B cell (primary cell): Measurements from ENCODE around the gene KIAA0232. TPM values are rescaled to one million over a fixed set of nuclear protein-coding genes. Genes with fewer than 3 reads are reported as not detected.

Experiments used
- ATAC-seq: fragments of 200-7000 bp; cut with Tn5 transposase; one replicate; pipeline ENCODE4 v1.10.0; 2021; ENCODE audit warnings: low read depth, mild to moderate bottlenecking, moderate number of reproducible peaks, moderate library complexity
- CTCF ChIA-PET: fragments of 350-600 bp; sonication (Branson Sonifier 250); formaldehyde crosslinking; loops from one replicate; lab custom pipeline; 2021; ENCODE audit warnings: antibody characterized with exemption, inconsistent platforms; lab: Charles Lee
- POLR2A ChIA-PET: fragments of 350-600 bp; sonication (Branson Sonifier 250); formaldehyde crosslinking; loops from one replicate; lab custom pipeline; 2021; ENCODE audit warnings: antibody characterized with exemption; lab: Charles Lee
- DNase-seq: peaks from one replicate; pipeline ENCODE4 v3.0.0; 2013
- H2AFZ ChIP-seq: 2 replicates; pipeline ENCODE4 v1.6.1; 2012; ENCODE audit warnings: mild to moderate bottlenecking, low read depth, low read length; ENCODE audit not compliant: insufficient read depth, poor library complexity, severe bottlenecking
- H3K27ac ChIP-seq, 2 donors: 1 replicate in 1 of 2; 2 replicates in 1 of 2; pipeline ENCODE4 v1.5.1; 2012 to 2013; ENCODE audit warnings: low read length in 2 of 2, mild to moderate bottlenecking in 2 of 2, moderate library complexity in 1 of 2
- H3K27me3 ChIP-seq, 4 experiments: fragments of 200-600 bp in 1 of 4; sonication (generic) in 1 of 4; replicated peaks in 1 of 4; 1 replicate in 2 of 4; 2 replicates in 2 of 4; pipeline versions ENCODE4 v1.6.1 to v1.7.0; 2013 to 2016; ENCODE audit warnings: low read length in 3 of 4, mild to moderate bottlenecking in 2 of 4, mixed read lengths in 1 of 4, moderate library complexity in 1 of 4; ENCODE audit not compliant: insufficient read depth in 4 of 4, control insufficient read depth in 3 of 4; ENCODE audit errors: control extremely low read depth in 1 of 4
- H3K36me3 ChIP-seq, 2 experiments: replicated peaks in 1 of 2; 1 replicate in 1 of 2; 2 replicates in 1 of 2; pipeline versions ENCODE4 v1.6.1 to v1.7.1; 2013; ENCODE audit warnings: low read length in 1 of 2; ENCODE audit not compliant: insufficient read depth in 2 of 2, control insufficient read depth in 1 of 2; ENCODE audit errors: control extremely low read depth in 1 of 2, extremely low read depth in 1 of 2
- H3K4me1 ChIP-seq, 2 donors: fragments of 200-600 bp in 1 of 2; sonication (generic) in 1 of 2; 1 replicate in 1 of 2; 2 replicates in 1 of 2; pipeline versions ENCODE4 v1.5.1 to v1.6.1; 2013 to 2017; ENCODE audit warnings: low read length in 2 of 2; ENCODE audit not compliant: control insufficient read depth in 2 of 2, insufficient read depth in 2 of 2
- H3K4me2 ChIP-seq: replicated peaks from 2 replicates; pipeline ENCODE3; 2012; ENCODE audit warnings: mild to moderate bottlenecking, low read depth, low read length; ENCODE audit not compliant: poor library complexity, severe bottlenecking
- H3K4me3 ChIP-seq, 5 experiments: fragments of 200-600 bp in 1 of 5; sonication (generic) in 1 of 5; 1 replicate in 3 of 5; 2 replicates in 2 of 5; pipeline versions ENCODE4 v1.5.1 to v1.7.0; 2011 to 2016; ENCODE audit warnings: low read length in 4 of 5, mild to moderate bottlenecking in 4 of 5, low read depth in 2 of 5, control low read depth in 1 of 5, moderate library complexity in 1 of 5; ENCODE audit not compliant: insufficient read depth in 1 of 5; ENCODE audit errors: control extremely low read depth in 1 of 5, extremely low read depth in 1 of 5
- H3K79me2 ChIP-seq: fragments of 200-600 bp; sonication (generic); one replicate; pipeline ENCODE4 v1.6.0; 2016; ENCODE audit warnings: low read length; ENCODE audit not compliant: control insufficient read depth, insufficient read depth
- H3K9ac ChIP-seq: fragments of 200-600 bp; sonication (generic); 2 replicates; pipeline ENCODE4 v1.6.1; 2017; ENCODE audit warnings: mild to moderate bottlenecking, low read length, moderate library complexity
- H3K9me3 ChIP-seq, 3 donors: one replicate each; pipeline versions ENCODE4 v1.6.1 to v1.7.1; 2013; ENCODE audit warnings: low read length in 2 of 3; ENCODE audit not compliant: control insufficient read depth in 2 of 3, insufficient read depth in 1 of 3; ENCODE audit errors: control extremely low read depth in 1 of 3
- H4K20me1 ChIP-seq: 2 replicates; pipeline ENCODE4 v1.6.0; 2012; ENCODE audit warnings: mild to moderate bottlenecking, low read length; ENCODE audit not compliant: insufficient read depth, control insufficient read depth, poor library complexity, severe bottlenecking
- H3K27ac Mint-ChIP-seq: one replicate; pipeline ENCODE4 v1.8.0; 2021; ENCODE audit warnings: mixed read lengths
- H3K27me3 Mint-ChIP-seq: one replicate; pipeline ENCODE4 v1.8.0; 2021; ENCODE audit warnings: mixed read lengths
- H3K4me1 Mint-ChIP-seq: one replicate; pipeline ENCODE4 v1.8.0; 2021; ENCODE audit warnings: mixed read lengths
- H3K4me3 Mint-ChIP-seq: one replicate; pipeline ENCODE4 v1.8.0; 2021; ENCODE audit warnings: mixed read lengths
- H3K9me3 Mint-ChIP-seq: one replicate; pipeline ENCODE4 v1.8.0; 2022; ENCODE audit warnings: mixed read lengths; ENCODE audit not compliant: insufficient read depth
- CTCF ChIP-seq: fragments of 200-600 bp; IDR thresholded peaks from one replicate; pipeline ENCODE4 v1.8.0; 2022; ENCODE audit warnings: antibody characterized with exemption, mild to moderate bottlenecking
- EZH2 ChIP-seq: IDR thresholded peaks from 2 replicates; pipeline ENCODE4 v1.6.1; 2012; ENCODE audit warnings: borderline replicate concordance, low read depth, mild to moderate bottlenecking, moderate library complexity, low read length; ENCODE audit not compliant: insufficient read depth, poor library complexity, severe bottlenecking
- WGBS: methylation state at CpG from one replicate; pipeline ENCODE4 v1.1.5; 2013; ENCODE audit warnings: missing lambda C conversion rate; ENCODE audit not compliant: insufficient coverage; 5-methylcytosine and 5-hydroxymethylcytosine counted together
- intact Hi-C: fragments of 100-400 bp; cut with micrococcal nuclease; formaldehyde crosslinking; loops from one replicate; pipeline ENCODE4 v1.10.0; 2022
- polyA plus RNA-seq: library from polyadenylated mRNA; depleted of rRNA; stranded (reverse); fragments of >200 nt; gene quantifications from 2 replicates; pipeline ENCODE4 v1.2.3, GENCODE V29; 2012
- total RNA-seq, 2 donors: library from RNA; stranded (reverse); fragments of 120-200 nt in 1 of 2; gene quantifications; 1 replicate in 1 of 2; 2 replicates in 1 of 2; pipeline versions ENCODE4 v1.2.3 to v1.2.4, GENCODE V29; 2013 to 2022

Gene KIAA0232
- total and polyA plus RNA-seq, 2 donors (not counting 1 experiment from before 2014, with no cell fraction given) = 2.9 to 20.8 TPM

- Mint-ChIP-seq H3K27me3 (no peaks in the 10 kb centered on the region), H3K9me3 (no peaks in the 10 kb centered on the region), H3K4me3 (no peak overlapping the region), H3K4me1 (peaks cover 55% of the 10 kb centered on the region), H3K27ac (no peak overlapping the region)
- H3K9me3 ChIP-seq = no peaks in the 10 kb centered on the region
- intact Hi-C loops = loop anchor here (10.0 kb wide), 1 partner anchor 200 kb away; the partner anchor contains the start of gene BLOC1S4
- no peak for ATAC-seq
- no peaks in the 10 kb centered on the region for H3K36me3 ChIP-seq
- no peaks in the 10 kb centered on the region for H3K27me3 ChIP-seq
- H3K4me3 ChIP-seq = no peak overlapping the region
- H2AFZ ChIP-seq = no peak overlapping the region
- H3K4me1 ChIP-seq = peaks cover 51 to 59% of the 10 kb centered on the region in 2 donors
- no peak overlapping the region for H3K4me2 ChIP-seq
- POLR2A ChIA-PET = no interaction called here
- peaks cover 55% of the 10 kb centered on the region for H4K20me1 ChIP-seq
- TF ChIP-seq EZH2 (no peak), CTCF (no peak)
- no peak overlapping the region for H3K27ac ChIP-seq
- WGBS = 98% methylated on average over 5 of the region's 9 CpGs
- peaks cover 87% of the 10 kb centered on the region for H3K79me2 ChIP-seq
- DNase-seq = no peak
- CTCF ChIA-PET = interaction anchor here (1.2 kb wide), 1 partner anchor 9 kb away, joined by 4 read pairs; no protein-coding TSS in a partner anchor
- no peak overlapping the region for H3K9ac ChIP-seq
Observed at GRCh38 chr4:6914448-6914847, 131.9 kb downstream of the KIAA0232 start.

GRCh38 chr4:6915041-6916005 is 132.8 kb downstream of the KIAA0232 start:
- Histone ChIP-seq H3K27me3 (no peaks in the 10 kb centered on the region), H3K4me2 (no peak overlapping the region), H3K79me2 (peaks cover 91% of the 10 kb centered on the region), H2AFZ (no peak overlapping the region), H3K9me3 (no peaks in the 10 kb centered on the region), H3K4me1 (peaks cover 50 to 56% of the 10 kb centered on the region in 2 donors), H3K27ac (no peak overlapping the region), H4K20me1 (peaks cover 58% of the 10 kb centered on the region), H3K9ac (no peak overlapping the region), H3K36me3 (no peaks in the 10 kb centered on the region), H3K4me3 (no peak overlapping the region)
- H3K4me1 Mint-ChIP-seq = peaks cover 53% of the 10 kb centered on the region
- no peaks in the 10 kb centered on the region for H3K27me3 Mint-ChIP-seq
- DNase-seq (no peak), ATAC-seq (no peak)
- ChIA-PET CTCF (no interaction called here), POLR2A (no interaction called here)
- intact Hi-C loops = loop anchor here (5.0 to 10.0 kb wide), 2 partner anchors 57 to 201 kb away; partner anchors contain the start of gene BLOC1S4
- TF ChIP-seq CTCF = no peak
- WGBS = 97% methylated on average over 15 of the region's 18 CpGs
- no peaks in the 10 kb centered on the region for H3K9me3 Mint-ChIP-seq
- H3K27ac Mint-ChIP-seq = no peak overlapping the region
- no peak overlapping the region for H3K4me3 Mint-ChIP-seq
